CD4-positive, alpha-beta T cell (primary cell): ENCODE data around the gene CETP. TPM values are rescaled to one million over a fixed set of nuclear protein-coding genes. Genes with fewer than 3 reads are reported as not detected.

Experiments used
- ATAC-seq: fragments of 200-7000 bp; cut with Tn5 transposase; one replicate; pipeline ENCODE4 v1.10.0; 2022; ENCODE audit warnings: mild to moderate bottlenecking; ENCODE audit not compliant: poor library complexity
- CTCF ChIA-PET: fragments of 350-600 bp; sonication (Branson Sonifier 250); formaldehyde crosslinking; loops from one replicate; lab custom pipeline; 2021; ENCODE audit warnings: antibody characterized with exemption, inconsistent platforms; lab: Charles Lee
- POLR2A ChIA-PET: fragments of 350-600 bp; sonication (Branson Sonifier 250); formaldehyde crosslinking; loops from one replicate; lab custom pipeline; 2021; ENCODE audit warnings: antibody characterized with exemption, inconsistent platforms; lab: Charles Lee
- DNase-seq, 14 experiments: peaks; one replicate each; pipeline ENCODE4 v3.0.0-alpha.2; 2013 to 2020; ENCODE audit warnings: mixed read lengths in 2 of 14
- H3K27ac ChIP-seq, 2 donors: one replicate each; pipeline versions ENCODE4 v1.5.1 to v1.7.0; 2013; ENCODE audit warnings: low read length in 2 of 2, low read depth in 1 of 2, mild to moderate bottlenecking in 1 of 2
- H3K27me3 ChIP-seq, 2 experiments: 1 replicate in 1 of 2; 2 replicates in 1 of 2; pipeline versions ENCODE4 v1.6.1 to v1.7.0; 2013; ENCODE audit warnings: low read length in 2 of 2, control low read depth in 1 of 2, mild to moderate bottlenecking in 1 of 2, moderate library complexity in 1 of 2; ENCODE audit not compliant: insufficient read depth in 2 of 2, control insufficient read depth in 1 of 2
- H3K36me3 ChIP-seq: one replicate; pipeline ENCODE4 v1.6.1; 2013; ENCODE audit warnings: low read length, control low read depth; ENCODE audit not compliant: insufficient read depth
- H3K4me1 ChIP-seq: one replicate; pipeline ENCODE4 v1.6.1; 2013; ENCODE audit warnings: low read length, control low read depth; ENCODE audit not compliant: insufficient read depth
- H3K4me3 ChIP-seq: one replicate; pipeline ENCODE4 v1.5.1; 2013; ENCODE audit warnings: mild to moderate bottlenecking, low read length, moderate library complexity
- H3K9me3 ChIP-seq, 2 experiments: 1 replicate in 1 of 2; 2 replicates in 1 of 2; pipeline versions ENCODE4 v1.6.1 to v1.7.0; 2013; ENCODE audit warnings: low read length in 2 of 2, mild to moderate bottlenecking in 2 of 2, control low read depth in 1 of 2, moderate library complexity in 1 of 2; ENCODE audit not compliant: control insufficient read depth in 1 of 2, insufficient read depth in 1 of 2
- H3K27ac Mint-ChIP-seq: one replicate; pipeline ENCODE4 v1.8.0; 2020; ENCODE audit warnings: mixed read lengths
- H3K27me3 Mint-ChIP-seq: one replicate; pipeline ENCODE4 v1.8.0; 2021; ENCODE audit warnings: mixed read lengths
- H3K36me3 Mint-ChIP-seq: one replicate; pipeline ENCODE4 v1.8.0; 2021; ENCODE audit warnings: low read depth, mixed read lengths
- H3K4me1 Mint-ChIP-seq: one replicate; pipeline ENCODE4 v1.8.0; 2021; ENCODE audit warnings: low read depth, mixed read lengths
- H3K4me3 Mint-ChIP-seq: one replicate; pipeline ENCODE4 v1.8.0; 2020; ENCODE audit warnings: mild to moderate bottlenecking, mixed read lengths
- H3K9me3 Mint-ChIP-seq: one replicate; pipeline ENCODE4 v1.8.0; 2020; ENCODE audit warnings: mixed read lengths
- intact Hi-C, 2 experiments: fragments of 100-400 bp; cut with DNase I in 1 of 2; cut with micrococcal nuclease in 1 of 2; formaldehyde crosslinking; loops; one replicate each; pipeline versions ENCODE4 v1.15.1 to v1.9.0; 2023 to 2025; cut with DNase I, micrococcal nuclease
- total RNA-seq, 174 experiments: library from RNA in 2 of 174; stranded (reverse) in 2 of 174; gene quantifications; one replicate each; pipeline ENCODE4 v1.2.3 and lab custom pipeline; 2021 to 2026
- TF ChIP-seq, protein P1 (sequence below): fragments of 200-600 bp; IDR thresholded peaks from one replicate; pipeline ENCODE4 v1.8.0; 2022; ENCODE audit warnings: antibody characterized with exemption, mild to moderate bottlenecking

CETP gene
- total RNA-seq, 2 experiments from 2014 or later = not detected

DNA sequence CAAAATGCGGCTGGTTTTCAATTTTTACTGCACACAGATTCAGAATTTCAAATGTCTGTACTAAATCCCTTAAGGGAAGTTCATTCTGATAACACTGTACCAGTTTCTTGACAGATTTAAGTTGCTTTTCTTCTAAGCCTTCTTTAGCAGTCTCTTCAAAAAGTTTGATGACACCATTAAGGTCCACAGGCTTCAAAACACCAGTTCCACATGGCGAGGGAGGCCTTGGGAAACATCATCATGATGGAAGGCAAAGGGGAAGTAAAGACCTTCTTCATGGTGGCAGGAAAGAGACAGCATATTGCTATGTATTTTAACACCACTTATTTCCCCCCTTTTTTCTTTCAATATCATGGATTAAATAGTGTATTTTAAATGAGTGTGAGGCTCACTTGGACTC lies 52.2 kb downstream of the CETP start:
- TF ChIP-seq, protein P1, sequence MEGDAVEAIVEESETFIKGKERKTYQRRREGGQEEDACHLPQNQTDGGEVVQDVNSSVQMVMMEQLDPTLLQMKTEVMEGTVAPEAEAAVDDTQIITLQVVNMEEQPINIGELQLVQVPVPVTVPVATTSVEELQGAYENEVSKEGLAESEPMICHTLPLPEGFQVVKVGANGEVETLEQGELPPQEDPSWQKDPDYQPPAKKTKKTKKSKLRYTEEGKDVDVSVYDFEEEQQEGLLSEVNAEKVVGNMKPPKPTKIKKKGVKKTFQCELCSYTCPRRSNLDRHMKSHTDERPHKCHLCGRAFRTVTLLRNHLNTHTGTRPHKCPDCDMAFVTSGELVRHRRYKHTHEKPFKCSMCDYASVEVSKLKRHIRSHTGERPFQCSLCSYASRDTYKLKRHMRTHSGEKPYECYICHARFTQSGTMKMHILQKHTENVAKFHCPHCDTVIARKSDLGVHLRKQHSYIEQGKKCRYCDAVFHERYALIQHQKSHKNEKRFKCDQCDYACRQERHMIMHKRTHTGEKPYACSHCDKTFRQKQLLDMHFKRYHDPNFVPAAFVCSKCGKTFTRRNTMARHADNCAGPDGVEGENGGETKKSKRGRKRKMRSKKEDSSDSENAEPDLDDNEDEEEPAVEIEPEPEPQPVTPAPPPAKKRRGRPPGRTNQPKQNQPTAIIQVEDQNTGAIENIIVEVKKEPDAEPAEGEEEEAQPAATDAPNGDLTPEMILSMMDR = no peak
- intact Hi-C loops = loop anchor here (1.0 to 2.0 kb wide), 5 partner anchors 9 to 50 kb away; partner anchors contain the start of gene NLRC5 (in 1 of the 2)
- ATAC-seq = no peak
- Histone ChIP-seq H3K4me3 (peak overlapping the region; percentile 12), H3K27ac (peak overlapping the region; percentile 67 to 86), H3K4me1 (peaks cover 80% of the 10 kb centered on the region), H3K27me3 (no peaks in the 10 kb centered on the region), H3K9me3 (no peaks in the 10 kb centered on the region), H3K36me3 (peaks cover 33% of the 10 kb centered on the region)
- Mint-ChIP-seq H3K27ac (peak overlapping the region; percentile 91), H3K9me3 (no peaks in the 10 kb centered on the region), H3K4me3 (peak overlapping the region; percentile 71), H3K36me3 (peaks cover 59% of the 10 kb centered on the region), H3K4me1 (peaks cover 82% of the 10 kb centered on the region), H3K27me3 (no peaks in the 10 kb centered on the region)
- CTCF ChIA-PET = interaction anchor here (1.6 kb wide), 1 partner anchor 28 kb away, joined by 4 read pairs; no protein-coding TSS in a partner anchor
- DNase-seq = peak in 2 of 14 experiments; percentile 3 to 38
- POLR2A ChIA-PET = interaction anchor here (0.6 to 4.0 kb wide), 5 partner anchors 11 to 25 kb away, joined by 3 to 32 read pairs (median 4); partner anchors contain the start of gene NLRC5

DNA sequence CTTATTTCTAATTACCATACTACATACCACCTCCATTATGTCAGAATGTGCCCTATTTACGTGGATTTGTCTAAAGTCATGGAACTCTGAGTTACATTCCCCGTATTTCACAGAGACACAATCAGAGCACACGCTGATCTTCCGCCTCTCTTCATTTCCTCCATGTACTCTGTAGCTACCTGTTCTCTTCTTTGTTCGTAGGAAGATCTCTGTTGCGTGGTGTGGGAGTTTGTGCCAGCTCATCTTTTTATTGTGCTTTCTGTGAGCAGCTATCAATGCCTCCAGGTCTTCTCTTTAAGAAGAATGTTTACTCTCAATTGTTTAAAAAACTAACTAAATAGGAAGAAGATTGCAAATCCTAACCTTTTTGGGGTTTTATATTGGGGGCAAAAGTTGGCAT lies 54.6 kb downstream of the CETP start:
- H3K4me1 ChIP-seq = peaks cover 77% of the 10 kb centered on the region
- H3K9me3 Mint-ChIP-seq = no peaks in the 10 kb centered on the region
- H3K36me3 ChIP-seq = peaks cover 54% of the 10 kb centered on the region
- TF ChIP-seq, protein P1 = no peak
- no peak overlapping the region for H3K4me3 ChIP-seq
- ATAC-seq = peak; percentile 24
- no peaks in the 10 kb centered on the region for H3K27me3 Mint-ChIP-seq
- POLR2A ChIA-PET = interaction anchor here (1.0 to 4.0 kb wide), 6 partner anchors 9 to 54 kb away, joined by 4 to 32 read pairs (median 8); partner anchors contain the start of gene NLRC5
- CTCF ChIA-PET = interaction anchor here (1.0 to 1.7 kb wide), 3 partner anchors 11 to 52 kb away, joined by 4 read pairs; no protein-coding TSS in a partner anchor
- H3K9me3 ChIP-seq = no peaks in the 10 kb centered on the region
- peak in 4 of 14 experiments; percentile 34 to 59 (median 45) for DNase-seq
- H3K27ac ChIP-seq = peak overlapping the region; percentile 23 to 37
- intact Hi-C loops = loop anchor here in 1 of 2 experiments (1.0 kb wide), 1 partner anchor 23 kb away; no protein-coding TSS in a partner anchor
- no peaks in the 10 kb centered on the region for H3K27me3 ChIP-seq
- peak overlapping the region; percentile 80 for H3K27ac Mint-ChIP-seq
- H3K36me3 Mint-ChIP-seq = peaks cover 69% of the 10 kb centered on the region
- H3K4me1 Mint-ChIP-seq = peaks cover 84% of the 10 kb centered on the region
- peak overlapping the region; percentile 77 for H3K4me3 Mint-ChIP-seq

DNA sequence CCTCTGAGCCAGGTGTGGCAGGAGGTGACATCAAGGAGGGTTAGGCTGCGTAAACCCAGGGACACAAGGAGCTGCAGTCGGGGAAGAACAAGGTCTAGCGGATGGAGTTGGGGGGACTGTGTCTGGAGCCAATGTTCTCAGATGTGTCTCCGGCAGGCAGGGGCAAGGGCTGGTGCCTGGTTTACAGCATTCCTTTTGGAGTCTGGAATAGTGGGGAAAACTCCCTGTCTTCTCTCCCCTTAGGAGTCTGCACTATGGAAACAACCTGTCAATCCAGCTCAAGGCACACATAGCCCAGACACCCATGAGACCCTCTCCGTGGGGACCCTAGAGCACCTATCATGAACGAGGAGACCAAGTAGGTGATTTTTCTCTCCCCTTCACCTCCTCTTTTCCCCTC lies 55.1 kb downstream of the CETP start:
- CTCF ChIA-PET = interaction anchor here (1.0 to 1.7 kb wide), 3 partner anchors 12 to 52 kb away, joined by 4 read pairs; no protein-coding TSS in a partner anchor
- no peak overlapping the region for H3K4me3 ChIP-seq
- Mint-ChIP-seq H3K9me3 (no peaks in the 10 kb centered on the region), H3K27me3 (no peaks in the 10 kb centered on the region), H3K27ac (peak overlapping the region; percentile 80), H3K4me3 (peak overlapping the region; percentile 77), H3K4me1 (peaks cover 87% of the 10 kb centered on the region), H3K36me3 (peaks cover 74% of the 10 kb centered on the region)
- DNase-seq (peak in 1 of 14 experiments; percentile 25), ATAC-seq (no peak)
- TF ChIP-seq, protein P1 = no peak
- H3K27me3 ChIP-seq = no peaks in the 10 kb centered on the region
- H3K4me1 ChIP-seq = peaks cover 79% of the 10 kb centered on the region
- no peaks in the 10 kb centered on the region for H3K9me3 ChIP-seq
- peaks cover 59% of the 10 kb centered on the region for H3K36me3 ChIP-seq
- intact Hi-C loops = loop anchor here in 1 of 2 experiments (1.0 kb wide), 1 partner anchor 22 kb away; no protein-coding TSS in a partner anchor
- POLR2A ChIA-PET = interaction anchor here (1.0 to 4.0 kb wide), 6 partner anchors 9 to 53 kb away, joined by 4 to 32 read pairs (median 8); partner anchors contain the start of gene NLRC5
- peak overlapping the region; percentile 23 to 37 for H3K27ac ChIP-seq
